ENCODE results near the gene SNX3.

The SNX3 gene

DNA sequence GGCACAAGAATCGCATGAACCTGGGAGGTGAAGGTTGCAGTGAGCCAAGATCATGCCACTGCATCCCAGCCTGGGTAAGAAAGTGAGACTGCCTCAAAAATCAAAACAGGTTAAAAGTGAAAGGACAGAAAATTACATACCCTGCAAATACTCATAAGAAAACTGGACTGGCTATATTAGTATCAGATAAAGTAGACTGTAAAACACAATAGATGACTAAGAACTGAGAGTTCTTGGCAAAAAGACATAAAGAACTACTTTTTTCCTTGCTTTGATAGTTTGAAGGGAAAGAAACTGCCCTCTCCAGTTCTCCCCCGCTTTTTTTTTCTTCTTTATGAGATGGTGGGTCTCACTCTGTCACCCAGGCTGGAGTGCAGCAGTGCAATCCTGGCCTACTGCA is 17.0 kb downstream of the SNX3 start:
- 90 to 91% methylated on average over 2 of the region's 2 CpGs for WGBS, 2 experiments
- Histone ChIP-seq H3K9me3 (ENCODE audit: control insufficient read depth, low read length) (no peaks in the 10 kb centered on the region), H3K27ac (ENCODE audit: insufficient read depth, low read depth, low read length, poor library complexity, severe bottlenecking) (no peak overlapping the region), H3K27me3 (ENCODE audit: control insufficient read depth, insufficient read depth, low read length, poor library complexity, severe bottlenecking) (no peaks in the 10 kb centered on the region), H3K36me3 (ENCODE audit: control insufficient read depth, insufficient read depth, low read length) (no peaks in the 10 kb centered on the region), H3K4me3 (ENCODE audit: insufficient read depth, low read depth, low read length) (no peak overlapping the region), H3K4me1 (ENCODE audit: control insufficient read depth, insufficient read depth, low read length) (no peaks in the 10 kb centered on the region)

DNA sequence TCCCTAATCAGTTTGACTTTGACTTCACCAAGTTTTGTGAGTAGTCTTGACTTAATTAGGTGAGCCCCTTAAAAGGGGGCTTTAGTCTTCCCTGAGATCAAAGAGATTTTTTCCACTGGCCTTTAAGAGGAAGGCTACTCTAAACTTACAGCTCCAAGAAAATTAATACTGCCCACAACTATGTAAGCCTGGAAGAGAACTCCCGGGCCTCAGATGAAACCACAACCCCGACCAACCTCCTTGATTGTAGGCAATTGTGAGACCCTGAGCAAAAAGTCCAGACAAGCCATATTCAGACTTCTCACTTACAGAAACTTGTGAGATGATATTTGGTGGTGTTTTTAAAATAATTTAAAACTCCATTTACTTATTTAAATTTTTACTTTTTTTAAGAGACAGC is 18.1 kb downstream of the SNX3 start:
- Histone ChIP-seq H3K9me3 (ENCODE audit: control insufficient read depth, low read length) (no peaks in the 10 kb centered on the region), H3K36me3 (ENCODE audit: control insufficient read depth, insufficient read depth, low read length) (no peaks in the 10 kb centered on the region), H3K4me1 (ENCODE audit: control insufficient read depth, insufficient read depth, low read length) (no peaks in the 10 kb centered on the region), H3K27me3 (ENCODE audit: control insufficient read depth, insufficient read depth, low read length, poor library complexity, severe bottlenecking) (no peaks in the 10 kb centered on the region), H3K27ac (ENCODE audit: insufficient read depth, low read depth, low read length, poor library complexity, severe bottlenecking) (no peak overlapping the region), H3K4me3 (ENCODE audit: insufficient read depth, low read depth, low read length) (no peak overlapping the region)
- 95% methylated on average over 2 of the region's 2 CpGs for WGBS, 2 experiments

DNA sequence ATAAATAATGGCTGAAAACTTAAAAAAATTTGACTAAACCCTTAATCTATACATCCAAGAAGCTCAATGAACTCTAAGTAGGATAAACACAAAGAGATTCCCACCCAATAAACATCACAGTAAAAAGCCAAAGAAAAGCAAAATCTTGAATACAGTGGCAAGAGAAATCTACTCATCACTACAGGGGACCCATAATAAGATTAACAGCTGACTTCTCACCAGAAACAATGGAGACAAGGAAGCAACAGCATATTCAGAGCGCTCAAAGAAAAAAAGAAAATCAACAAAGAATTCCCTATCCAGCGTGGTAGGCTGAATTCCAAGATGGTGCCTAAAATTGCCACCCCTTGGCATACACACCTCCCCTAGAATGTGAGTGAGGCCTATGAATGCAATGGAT is 18.6 kb downstream of the SNX3 start:
- no peak overlapping the region for H3K4me3 ChIP-seq (ENCODE audit: insufficient read depth, low read depth, low read length)
- H3K9me3 ChIP-seq (ENCODE audit: control insufficient read depth, low read length) = no peaks in the 10 kb centered on the region
- no peak overlapping the region for H3K27ac ChIP-seq (ENCODE audit: insufficient read depth, low read depth, low read length, poor library complexity, severe bottlenecking)
- 71 to 89% methylated on average over 2 of the region's 2 CpGs for WGBS, 2 experiments
- no peaks in the 10 kb centered on the region for H3K4me1 ChIP-seq (ENCODE audit: control insufficient read depth, insufficient read depth, low read length)
- H3K36me3 ChIP-seq (ENCODE audit: control insufficient read depth, insufficient read depth, low read length) = no peaks in the 10 kb centered on the region
- no peaks in the 10 kb centered on the region for H3K27me3 ChIP-seq (ENCODE audit: control insufficient read depth, insufficient read depth, low read length, poor library complexity, severe bottlenecking)

DNA sequence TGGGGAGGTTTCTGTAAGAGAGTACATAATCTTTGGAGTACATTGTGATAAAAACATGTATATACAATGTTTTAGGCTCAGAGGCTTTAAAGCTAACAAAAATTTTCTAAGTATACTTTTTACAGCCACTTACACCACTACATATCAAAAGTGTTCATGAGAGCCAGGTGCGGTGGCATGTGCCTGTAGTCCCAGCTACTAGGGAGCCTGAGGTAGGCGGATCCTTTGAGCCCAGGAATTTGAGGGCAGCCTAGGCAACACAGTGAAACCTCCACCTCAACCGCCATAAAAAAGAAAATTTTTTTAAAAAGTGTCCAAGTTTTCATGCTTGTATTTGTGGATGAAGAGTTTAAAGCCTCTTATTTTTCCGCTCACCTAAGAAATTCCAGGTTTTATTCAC is 22.5 kb downstream of the SNX3 start:
- 88 to 96% methylated on average over 3 of the region's 4 CpGs for WGBS, 2 experiments
- H3K36me3 ChIP-seq (ENCODE audit: control insufficient read depth, insufficient read depth, low read length) = no peaks in the 10 kb centered on the region

DNA sequence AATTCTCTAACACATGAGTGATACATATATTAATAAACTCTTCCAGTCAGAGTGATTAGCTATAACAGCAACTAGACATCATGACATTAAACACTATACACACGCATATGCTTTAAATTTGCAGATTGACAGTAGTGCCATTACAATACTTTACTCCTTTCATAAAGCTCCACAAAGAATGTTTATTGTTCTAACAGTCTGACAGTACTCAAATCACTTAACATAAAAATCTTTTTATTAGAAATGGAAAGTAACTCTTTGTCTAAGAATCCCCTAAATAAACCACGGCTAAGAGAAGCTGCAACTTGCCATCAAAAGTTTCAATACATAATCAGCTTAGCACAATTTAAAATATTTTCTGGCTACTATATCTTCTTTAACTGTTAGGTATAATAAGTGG is 24.0 kb downstream of the SNX3 start:
- H3K4me3 ChIP-seq (ENCODE audit: insufficient read depth, low read depth, low read length) = no peak overlapping the region
- no peaks in the 10 kb centered on the region for H3K9me3 ChIP-seq (ENCODE audit: control insufficient read depth, low read length)
- no peaks in the 10 kb centered on the region for H3K36me3 ChIP-seq (ENCODE audit: control insufficient read depth, insufficient read depth, low read length)
- no peak overlapping the region for H3K27ac ChIP-seq (ENCODE audit: insufficient read depth, low read depth, low read length, poor library complexity, severe bottlenecking)
- 60 to 81% methylated on average over 2 of the region's 2 CpGs for WGBS, 2 experiments
- no peaks in the 10 kb centered on the region for H3K4me1 ChIP-seq (ENCODE audit: control insufficient read depth, insufficient read depth, low read length)
- no peaks in the 10 kb centered on the region for H3K27me3 ChIP-seq (ENCODE audit: control insufficient read depth, insufficient read depth, low read length, poor library complexity, severe bottlenecking)

More for the DNA sequence above, 22.5 kb downstream of the SNX3 start:
- Histone ChIP-seq H3K4me1 (ENCODE audit: control insufficient read depth, insufficient read depth, low read length) (no peaks in the 10 kb centered on the region), H3K4me3 (ENCODE audit: insufficient read depth, low read depth, low read length) (no peak overlapping the region), H3K27ac (ENCODE audit: insufficient read depth, low read depth, low read length, poor library complexity, severe bottlenecking) (no peak overlapping the region), H3K9me3 (ENCODE audit: control insufficient read depth, low read length) (no peaks in the 10 kb centered on the region), H3K27me3 (ENCODE audit: control insufficient read depth, insufficient read depth, low read length, poor library complexity, severe bottlenecking) (no peaks in the 10 kb centered on the region)

DNA sequence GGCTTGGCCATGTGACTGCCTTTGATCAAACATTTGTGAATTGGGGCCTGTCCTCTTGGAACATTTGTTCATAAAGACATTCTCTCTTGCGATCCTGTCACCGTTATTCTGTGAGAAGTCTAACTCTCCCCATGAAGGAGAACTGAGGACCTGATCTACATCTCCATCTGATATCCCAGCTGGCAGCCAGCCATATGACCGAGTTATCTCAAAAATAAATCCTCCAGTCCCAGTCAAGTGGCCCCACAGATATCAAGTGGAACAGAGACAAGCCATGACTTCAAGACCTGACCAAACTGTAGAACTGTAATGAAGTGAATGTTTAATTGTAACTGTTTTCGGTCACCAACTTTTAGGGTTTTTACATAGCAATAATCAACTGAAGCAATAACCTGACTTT is 25.7 kb downstream of the SNX3 start:
- H3K27me3 ChIP-seq (ENCODE audit: control insufficient read depth, insufficient read depth, low read length, poor library complexity, severe bottlenecking) = no peaks in the 10 kb centered on the region
- no peak overlapping the region for H3K27ac ChIP-seq (ENCODE audit: insufficient read depth, low read depth, low read length, poor library complexity, severe bottlenecking)
- no peaks in the 10 kb centered on the region for H3K36me3 ChIP-seq (ENCODE audit: control insufficient read depth, insufficient read depth, low read length)
- H3K4me1 ChIP-seq (ENCODE audit: control insufficient read depth, insufficient read depth, low read length) = no peaks in the 10 kb centered on the region
- WGBS, 2 experiments = 94 to 96% methylated on average over 3 to 4 of the region's 4 CpGs
- no peaks in the 10 kb centered on the region for H3K9me3 ChIP-seq (ENCODE audit: control insufficient read depth, low read length)
- H3K4me3 ChIP-seq (ENCODE audit: insufficient read depth, low read depth, low read length) = no peak overlapping the region

DNA sequence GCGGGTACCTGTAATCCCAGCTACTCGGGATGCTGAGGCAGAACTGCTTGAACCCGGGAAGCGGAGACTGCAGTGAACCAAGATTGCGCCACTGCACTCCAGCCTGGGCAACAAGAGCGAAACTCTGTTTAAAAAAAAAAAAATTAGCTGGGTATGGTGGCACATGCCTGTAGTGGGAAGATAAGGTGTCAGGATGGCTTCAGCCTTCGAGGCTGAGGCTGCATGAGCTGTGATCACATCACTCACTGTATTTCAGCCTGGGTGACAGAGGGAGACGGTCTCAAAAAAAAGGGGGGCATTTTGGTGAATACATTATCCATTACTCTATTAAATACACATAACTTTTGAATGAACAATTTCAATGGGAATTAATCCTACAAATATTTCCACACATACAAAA is 32.4 kb downstream of the SNX3 start:
- WGBS, 2 experiments = 90 to 92% methylated on average over 8 of the region's 8 CpGs

DNA sequence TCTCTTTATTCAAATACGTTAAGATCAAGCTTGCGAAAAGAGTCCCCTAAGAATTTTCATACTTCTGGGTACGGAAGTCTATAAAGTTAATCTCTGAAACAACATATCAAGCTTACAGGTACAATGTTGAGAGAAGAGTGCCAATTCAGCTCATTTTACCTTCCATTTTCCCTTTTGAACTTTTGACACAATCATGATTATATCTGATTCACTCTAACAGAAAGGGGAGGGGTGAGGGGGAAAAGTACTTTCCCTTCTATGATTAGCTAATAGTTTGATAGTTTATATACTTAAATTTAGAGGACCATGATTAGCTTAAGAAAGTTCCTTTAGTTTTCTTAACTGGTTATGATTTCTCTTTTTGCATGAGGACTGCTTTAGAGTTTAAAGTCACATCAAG is 33.5 kb downstream of the SNX3 start:
- H3K4me3 ChIP-seq (ENCODE audit: insufficient read depth, low read depth, low read length) = no peak overlapping the region
- no peaks in the 10 kb centered on the region for H3K36me3 ChIP-seq (ENCODE audit: control insufficient read depth, insufficient read depth, low read length)
- no peaks in the 10 kb centered on the region for H3K4me1 ChIP-seq (ENCODE audit: control insufficient read depth, insufficient read depth, low read length)
- no peaks in the 10 kb centered on the region for H3K9me3 ChIP-seq (ENCODE audit: control insufficient read depth, low read length)
- 65 to 70% methylated on average over 3 of the region's 3 CpGs for whole genome bisulfite sequencing, 2 experiments
- no peaks in the 10 kb centered on the region for H3K27me3 ChIP-seq (ENCODE audit: control insufficient read depth, insufficient read depth, low read length, poor library complexity, severe bottlenecking)
- H3K27ac ChIP-seq (ENCODE audit: insufficient read depth, low read depth, low read length, poor library complexity, severe bottlenecking) = no peak overlapping the region

More for the DNA sequence above, 32.4 kb downstream of the SNX3 start:
- Histone ChIP-seq H3K9me3 (ENCODE audit: control insufficient read depth, low read length) (no peaks in the 10 kb centered on the region), H3K27ac (ENCODE audit: insufficient read depth, low read depth, low read length, poor library complexity, severe bottlenecking) (no peak overlapping the region), H3K4me3 (ENCODE audit: insufficient read depth, low read depth, low read length) (no peak overlapping the region), H3K36me3 (ENCODE audit: control insufficient read depth, insufficient read depth, low read length) (no peaks in the 10 kb centered on the region), H3K4me1 (ENCODE audit: control insufficient read depth, insufficient read depth, low read length) (no peaks in the 10 kb centered on the region), H3K27me3 (ENCODE audit: control insufficient read depth, insufficient read depth, low read length, poor library complexity, severe bottlenecking) (no peaks in the 10 kb centered on the region)

DNA sequence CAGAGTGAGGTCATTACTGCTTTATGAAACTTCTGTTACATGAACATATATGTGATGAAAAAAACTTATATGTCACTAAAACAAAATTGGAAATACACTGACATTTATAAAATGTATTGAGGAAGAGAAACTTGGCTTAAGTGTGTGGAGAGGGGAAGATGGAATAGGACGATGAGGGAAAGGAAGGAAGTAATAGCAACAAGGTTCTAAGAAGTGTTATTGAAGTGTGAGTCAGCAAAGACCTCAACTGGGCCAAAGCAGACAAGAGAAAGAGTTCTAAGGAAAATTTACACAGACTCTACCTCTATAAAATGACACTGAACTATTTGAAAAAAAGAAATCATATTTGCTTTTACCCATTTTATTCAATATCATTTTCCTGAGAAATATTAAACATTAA is 38.3 kb downstream of the SNX3 start:
- WGBS, 2 experiments = 94 to 100% methylated on average over 1 of the region's 1 CpG
- no peak overlapping the region for H3K4me3 ChIP-seq (ENCODE audit: insufficient read depth, low read depth, low read length)
- no peaks in the 10 kb centered on the region for H3K9me3 ChIP-seq (ENCODE audit: control insufficient read depth, low read length)
- no peak overlapping the region for H3K27ac ChIP-seq (ENCODE audit: insufficient read depth, low read depth, low read length, poor library complexity, severe bottlenecking)
- no peaks in the 10 kb centered on the region for H3K27me3 ChIP-seq (ENCODE audit: control insufficient read depth, insufficient read depth, low read length, poor library complexity, severe bottlenecking)
- no peaks in the 10 kb centered on the region for H3K4me1 ChIP-seq (ENCODE audit: control insufficient read depth, insufficient read depth, low read length)
- no peaks in the 10 kb centered on the region for H3K36me3 ChIP-seq (ENCODE audit: control insufficient read depth, insufficient read depth, low read length)

DNA sequence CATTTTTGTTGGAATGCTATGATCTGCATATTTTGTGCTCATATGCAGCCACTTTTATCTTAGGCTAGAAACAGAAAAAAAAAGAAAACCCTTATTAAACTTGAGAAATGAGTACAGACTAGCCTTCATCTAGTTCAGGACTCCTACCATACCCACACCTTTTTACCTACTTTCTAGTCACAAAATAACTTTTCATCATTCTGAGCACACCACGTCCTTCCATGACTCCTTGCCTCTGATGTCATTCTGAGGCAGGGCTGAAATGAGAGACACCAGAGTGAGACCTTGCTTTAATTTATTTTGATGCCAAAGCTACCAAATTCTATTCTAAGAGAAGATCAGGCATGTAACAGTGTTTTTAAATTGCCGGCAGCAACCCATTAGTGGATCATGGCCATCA is 38.8 kb downstream of the SNX3 start:
- Histone ChIP-seq H3K4me3 (ENCODE audit: insufficient read depth, low read depth, low read length) (no peak overlapping the region), H3K27ac (ENCODE audit: insufficient read depth, low read depth, low read length, poor library complexity, severe bottlenecking) (no peak overlapping the region), H3K27me3 (ENCODE audit: control insufficient read depth, insufficient read depth, low read length, poor library complexity, severe bottlenecking) (no peaks in the 10 kb centered on the region), H3K36me3 (ENCODE audit: control insufficient read depth, insufficient read depth, low read length) (no peaks in the 10 kb centered on the region), H3K9me3 (ENCODE audit: control insufficient read depth, low read length) (no peaks in the 10 kb centered on the region), H3K4me1 (ENCODE audit: control insufficient read depth, insufficient read depth, low read length) (no peaks in the 10 kb centered on the region)
- WGBS, 2 experiments = 96 to 98% methylated on average over 2 of the region's 2 CpGs

DNA sequence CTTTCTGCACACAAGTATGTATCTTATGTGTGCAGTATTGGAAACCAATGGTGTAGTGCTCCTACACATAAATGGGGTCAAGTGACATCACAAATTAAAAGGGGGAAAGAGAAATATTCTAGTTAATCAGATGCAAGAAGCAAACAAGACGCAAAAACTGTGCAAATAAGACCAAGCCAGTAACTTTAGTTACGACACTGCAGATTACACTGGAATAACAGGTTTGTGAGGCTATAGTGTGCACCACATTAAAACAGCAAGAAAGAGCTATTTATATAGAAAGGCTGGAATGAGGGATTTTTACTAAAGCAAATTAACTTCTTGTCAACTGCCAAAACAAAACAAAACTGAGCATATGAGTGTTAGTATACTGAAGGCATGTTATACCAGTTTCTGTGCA is 49.2 kb downstream of the SNX3 start:
- Histone ChIP-seq H3K9me3 (ENCODE audit: control insufficient read depth, low read length) (no peaks in the 10 kb centered on the region), H3K36me3 (ENCODE audit: control insufficient read depth, insufficient read depth, low read length) (no peaks in the 10 kb centered on the region), H3K4me3 (ENCODE audit: insufficient read depth, low read depth, low read length) (no peak overlapping the region), H3K27ac (ENCODE audit: insufficient read depth, low read depth, low read length, poor library complexity, severe bottlenecking) (no peak overlapping the region), H3K27me3 (ENCODE audit: control insufficient read depth, insufficient read depth, low read length, poor library complexity, severe bottlenecking) (no peaks in the 10 kb centered on the region), H3K4me1 (ENCODE audit: control insufficient read depth, insufficient read depth, low read length) (no peaks in the 10 kb centered on the region)
- WGBS, 2 experiments = 97 to 98% methylated on average over 2 of the region's 2 CpGs
